Esophagus muscularis mucosa (tissue), 4 donors: ENCODE measurements around the gene MIS12. TPM values are rescaled to one million over a fixed set of nuclear protein-coding genes. Genes with fewer than 3 reads are reported as not detected.

Source experiments
- DNase-seq: peaks from one replicate; pipeline ENCODE4 v3.0.0-alpha.2; 2017; ENCODE audit errors: extremely low spot score
- H3K27ac ChIP-seq, 4 donors: fragments of 200-600 bp; sonication (generic); replicated peaks in 1 of 4; 1 replicate in 3 of 4; 2 replicates in 1 of 4; pipeline ENCODE4 v1.5.1; 2016 to 2019; ENCODE audit warnings: mild to moderate bottlenecking in 1 of 4
- H3K27me3 ChIP-seq, 4 donors: fragments of 200-600 bp; sonication (generic); one replicate each; pipeline versions ENCODE4 v1.5.1 to v1.6.0; 2016 to 2019
- H3K36me3 ChIP-seq, 4 donors: fragments of 200-600 bp; sonication (generic); one replicate each; pipeline ENCODE4 v1.5.1; 2016 to 2019
- H3K4me1 ChIP-seq, 4 donors: fragments of 200-600 bp; sonication (generic); one replicate each; pipeline ENCODE4 v1.5.1; 2016 to 2019
- H3K4me3 ChIP-seq, 4 donors: fragments of 200-600 bp; sonication (generic); 1 replicate in 2 of 4; 2 replicates in 2 of 4; pipeline ENCODE4 v1.5.1; 2016 to 2019; ENCODE audit warnings: mild to moderate bottlenecking in 4 of 4, moderate library complexity in 1 of 4
- H3K9me3 ChIP-seq, 4 donors: fragments of 200-600 bp; sonication (generic); 1 replicate in 3 of 4; 2 replicates in 1 of 4; pipeline ENCODE4 v1.5.1; 2016 to 2019
- EP300 ChIP-seq: sonication (generic); formaldehyde crosslinking; IDR thresholded peaks from one replicate; pipeline ENCODE4 v1.6.1; 2017; ENCODE audit warnings: antibody characterized with exemption
- POLR2A ChIP-seq: fragments of 450-650 bp; IDR thresholded peaks from one replicate; pipeline ENCODE4 v1.6.1; 2017; ENCODE audit warnings: antibody characterized with exemption, moderate library complexity, mild to moderate bottlenecking, low read depth
- POLR2AphosphoS5 ChIP-seq, 2 donors: sonication (generic); formaldehyde crosslinking; IDR thresholded peaks; one replicate each; pipeline ENCODE4 v1.6.1; 2017; ENCODE audit warnings: antibody characterized with exemption in 2 of 2
- WGBS: methylation state at CpG from one replicate; pipeline ENCODE4 v1.1.5; 2018; 5-methylcytosine and 5-hydroxymethylcytosine counted together
- intact Hi-C: fragments of 100-400 bp; cut with DNase I; formaldehyde crosslinking; loops from one replicate; pipeline ENCODE4 v1.15.1; 2023
- total RNA-seq, 4 donors: library from RNA; depleted of rRNA; stranded (reverse); fragments of >200 nt; gene quantifications; one replicate each; pipeline versions ENCODE4 v1.1.0 to v1.2.1, GENCODE V29; 2016
- TF ChIP-seq, protein P1 (sequence below), 3 experiments: fragments of 200-600 bp in 2 of 3; fragments of 450-650 bp in 1 of 3; sonication (generic) in 2 of 3; IDR thresholded peaks; one replicate each; pipeline ENCODE4 v1.5.1; 2017 to 2019; ENCODE audit warnings: antibody characterized with exemption in 3 of 3, mild to moderate bottlenecking in 2 of 3, moderate library complexity in 1 of 3

MIS12 gene
- total RNA-seq, 4 donors from 2014 or later, result 8.8 to 18.9 (median 14.6) TPM

- no peak overlapping the region for H3K4me3 ChIP-seq
- H3K4me1 ChIP-seq, result peaks cover 19 to 36% (median 27%) of the 10 kb centered on the region in 4 donors
- H3K36me3 ChIP-seq, result peaks cover 7 to 19% (median 15%) of the 10 kb centered on the region in 4 donors
- H3K9me3 ChIP-seq, result no peaks in the 10 kb centered on the region
- TF ChIP-seq POLR2A (no peak), POLR2AphosphoS5 (IDR thresholded peaks at IDR 0.05) (no peak), EP300 (no peak)
- TF ChIP-seq, protein P1, sequence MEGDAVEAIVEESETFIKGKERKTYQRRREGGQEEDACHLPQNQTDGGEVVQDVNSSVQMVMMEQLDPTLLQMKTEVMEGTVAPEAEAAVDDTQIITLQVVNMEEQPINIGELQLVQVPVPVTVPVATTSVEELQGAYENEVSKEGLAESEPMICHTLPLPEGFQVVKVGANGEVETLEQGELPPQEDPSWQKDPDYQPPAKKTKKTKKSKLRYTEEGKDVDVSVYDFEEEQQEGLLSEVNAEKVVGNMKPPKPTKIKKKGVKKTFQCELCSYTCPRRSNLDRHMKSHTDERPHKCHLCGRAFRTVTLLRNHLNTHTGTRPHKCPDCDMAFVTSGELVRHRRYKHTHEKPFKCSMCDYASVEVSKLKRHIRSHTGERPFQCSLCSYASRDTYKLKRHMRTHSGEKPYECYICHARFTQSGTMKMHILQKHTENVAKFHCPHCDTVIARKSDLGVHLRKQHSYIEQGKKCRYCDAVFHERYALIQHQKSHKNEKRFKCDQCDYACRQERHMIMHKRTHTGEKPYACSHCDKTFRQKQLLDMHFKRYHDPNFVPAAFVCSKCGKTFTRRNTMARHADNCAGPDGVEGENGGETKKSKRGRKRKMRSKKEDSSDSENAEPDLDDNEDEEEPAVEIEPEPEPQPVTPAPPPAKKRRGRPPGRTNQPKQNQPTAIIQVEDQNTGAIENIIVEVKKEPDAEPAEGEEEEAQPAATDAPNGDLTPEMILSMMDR (IDR thresholded peaks at IDR 0.05), result no peak
- H3K27me3 ChIP-seq, result no peaks in the 10 kb centered on the region
- no peak for DNase-seq
- WGBS, result 93% methylated on average over 4 of the region's 4 CpGs
- H3K27ac ChIP-seq, result no peak overlapping the region
- intact Hi-C loops, result no loop called here
These were observed 20.1 kb upstream of the MIS12 start for GRCh38 chr17:5466295-5466694.

DNA sequence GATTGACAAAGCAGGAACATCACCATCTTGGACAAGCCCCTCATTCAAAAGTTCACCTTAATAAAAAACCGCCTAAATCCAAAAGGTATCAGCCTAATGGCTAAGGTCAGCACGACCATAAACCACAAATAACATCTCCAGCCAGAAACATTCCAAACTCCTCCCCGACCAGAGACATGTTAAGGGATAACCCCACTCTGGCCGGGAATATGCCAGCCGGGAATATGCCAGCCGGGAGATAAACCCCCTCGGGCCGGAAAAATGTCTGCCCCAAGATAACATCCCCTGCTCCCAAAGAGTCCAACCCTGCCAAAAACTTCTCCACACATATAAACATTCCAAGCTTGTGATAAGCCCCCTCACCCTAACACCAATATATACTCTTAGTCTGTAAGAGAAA lies 18.9 kb upstream of the MIS12 start:
- H3K9me3 ChIP-seq, result no peaks in the 10 kb centered on the region
- H3K4me1 ChIP-seq, result peaks cover 19 to 36% (median 27%) of the 10 kb centered on the region in 4 donors
- H3K27me3 ChIP-seq, result no peaks in the 10 kb centered on the region
- 10% methylated on average over 8 of the region's 8 CpGs for WGBS
- intact Hi-C loops, result no loop called here
- peak overlapping the region; percentile 84 to 99 (median 95) for H3K4me3 ChIP-seq
- H3K36me3 ChIP-seq, result peaks cover 0 to 24% (median 10%) of the 10 kb centered on the region in 4 donors
- TF ChIP-seq POLR2AphosphoS5 (IDR thresholded peaks at IDR 0.05) (no peak), POLR2A (no peak), EP300 (no peak)
- TF ChIP-seq, protein P1 (IDR thresholded peaks at IDR 0.05), result no peak
- no peak overlapping the region for H3K27ac ChIP-seq
- no peak for DNase-seq

- Histone ChIP-seq H3K4me3 (peak overlapping the region; percentile 84 to 99 (median 95)), H3K36me3 (peaks cover 0 to 23% (median 10%) of the 10 kb centered on the region in 4 donors), H3K9me3 (no peaks in the 10 kb centered on the region), H3K27me3 (no peaks in the 10 kb centered on the region), H3K27ac (peak overlapping the region; percentile 81 to 89 (median 85)), H3K4me1 (peaks cover 19 to 36% (median 27%) of the 10 kb centered on the region in 4 donors)
- no peak for DNase-seq
- 0% methylated on average over 17 of the region's 17 CpGs for WGBS
- intact Hi-C loops, result loop anchor here (2.0 kb wide), 1 partner anchor 29 kb away; the partner anchor contains the start of gene C1QBP
- TF ChIP-seq, protein P1 (IDR thresholded peaks at IDR 0.05), result no peak
- no peak for TF ChIP-seq EP300
- no peak for TF ChIP-seq POLR2A
- TF ChIP-seq POLR2AphosphoS5 (IDR thresholded peaks at IDR 0.05), result no peak
These were observed 18.3 kb upstream of the MIS12 start for GRCh38 chr17:5468075-5468473.

GRCh38 chr17:5472511-5472910 lies 13.9 kb upstream of the MIS12 start:
- Histone ChIP-seq H3K36me3 (peaks cover 22 to 62% (median 50%) of the 10 kb centered on the region in 4 donors), H3K9me3 (no peaks in the 10 kb centered on the region), H3K4me3 (no peak overlapping the region), H3K4me1 (peaks cover 9 to 14% (median 14%) of the 10 kb centered on the region in 4 donors), H3K27me3 (no peaks in the 10 kb centered on the region), H3K27ac (no peak overlapping the region)
- intact Hi-C loops, result no loop called here
- DNase-seq, result no peak
- TF ChIP-seq, protein P1 (IDR thresholded peaks at IDR 0.05), result no peak
- TF ChIP-seq POLR2A (no peak), POLR2AphosphoS5 (IDR thresholded peaks at IDR 0.05) (no peak), EP300 (no peak)
- 78% methylated on average over 3 of the region's 3 CpGs for WGBS

DNA sequence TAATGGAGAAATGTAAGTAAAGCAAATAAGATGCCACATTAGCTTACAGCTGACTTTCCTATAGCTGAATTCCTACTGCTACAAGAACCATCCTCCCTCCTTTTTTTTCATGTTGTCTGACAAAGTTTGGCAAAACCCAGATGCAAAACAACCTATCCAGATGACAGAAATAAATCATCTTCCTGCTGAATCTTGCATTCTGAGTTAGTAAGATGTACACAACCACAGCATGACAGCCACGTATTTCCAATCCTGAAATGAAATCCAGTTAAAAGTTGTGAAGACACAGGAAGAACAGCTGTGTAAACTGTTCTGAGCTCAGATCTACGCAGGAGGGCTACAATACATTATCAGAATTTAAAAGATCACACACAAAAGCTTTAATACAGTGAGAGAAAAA lies 12.5 kb upstream of the MIS12 start:
- H3K36me3 ChIP-seq, result peaks cover 34 to 76% (median 64%) of the 10 kb centered on the region in 4 donors
- DNase-seq, result no peak
- intact Hi-C loops, result no loop called here
- no peaks in the 10 kb centered on the region for H3K9me3 ChIP-seq
- 83% methylated on average over 2 of the region's 2 CpGs for WGBS
- H3K27me3 ChIP-seq, result no peaks in the 10 kb centered on the region
- peaks cover 5 to 7% (median 6%) of the 10 kb centered on the region in 4 donors for H3K4me1 ChIP-seq
- H3K27ac ChIP-seq, result no peak overlapping the region
- no peak overlapping the region for H3K4me3 ChIP-seq
- TF ChIP-seq POLR2A (no peak), POLR2AphosphoS5 (IDR thresholded peaks at IDR 0.05) (no peak), EP300 (no peak)
- TF ChIP-seq, protein P1 (IDR thresholded peaks at IDR 0.05), result no peak
